ENCODE results near the gene NFKB1. TPM values are rescaled to one million over a fixed set of nuclear protein-coding genes. Genes with fewer than 3 reads are reported as not detected.

NFKB1 gene
- polyA plus RNA-seq, 2 of the 4 experiments (the other 2 are of a cell fraction) = 15.2 to 18.3 TPM

DNA sequence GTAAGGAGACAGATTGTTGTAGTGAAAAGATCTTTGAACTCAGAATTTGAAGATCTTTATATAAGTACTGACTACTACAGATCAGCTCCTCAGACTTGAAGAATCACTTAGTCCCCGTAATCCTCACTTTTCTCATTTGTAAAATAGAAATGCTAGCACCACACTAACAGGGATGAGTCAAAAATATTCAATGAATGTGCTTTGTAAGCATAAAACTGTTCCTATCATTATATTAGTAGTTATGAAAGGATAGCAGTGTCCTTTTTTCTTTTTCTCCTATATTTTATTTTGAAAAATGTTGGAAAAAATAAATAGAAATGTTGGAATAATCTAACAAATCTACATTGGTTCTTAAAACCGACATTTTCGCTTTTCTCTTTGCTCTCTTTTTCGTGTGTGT lies 25.4 kb downstream of the NFKB1 start:
- TF ChIP-seq CHD4 (IDR thresholded peaks at IDR 0.05; ENCODE audit: borderline replicate concordance) (no peak), MAFK (IDR thresholded peaks at IDR 0.05; ENCODE audit: partially characterized antibody) (peak; percentile 49)
- POLR2A ChIA-PET = no interaction called here
- 84% methylated on average over 4 of the region's 4 CpGs for WGBS (ENCODE audit: missing lambda C conversion rate)
- H3K4me1 ChIP-seq = no peaks in the 10 kb centered on the region
- FAIRE-seq (no peak), DNase-seq (ENCODE audit: low read depth in 1 of 2, low spot score in 1 of 2) (no peak), ATAC-seq (no peak)
- no peak overlapping the region for H3K4me2 ChIP-seq
- H3K27ac ChIP-seq = no peak overlapping the region
- H3K4me3 ChIP-seq = no peak overlapping the region
- CTCF ChIA-PET = no interaction called here
- no peaks in the 10 kb centered on the region for H3K9me3 ChIP-seq

DNA sequence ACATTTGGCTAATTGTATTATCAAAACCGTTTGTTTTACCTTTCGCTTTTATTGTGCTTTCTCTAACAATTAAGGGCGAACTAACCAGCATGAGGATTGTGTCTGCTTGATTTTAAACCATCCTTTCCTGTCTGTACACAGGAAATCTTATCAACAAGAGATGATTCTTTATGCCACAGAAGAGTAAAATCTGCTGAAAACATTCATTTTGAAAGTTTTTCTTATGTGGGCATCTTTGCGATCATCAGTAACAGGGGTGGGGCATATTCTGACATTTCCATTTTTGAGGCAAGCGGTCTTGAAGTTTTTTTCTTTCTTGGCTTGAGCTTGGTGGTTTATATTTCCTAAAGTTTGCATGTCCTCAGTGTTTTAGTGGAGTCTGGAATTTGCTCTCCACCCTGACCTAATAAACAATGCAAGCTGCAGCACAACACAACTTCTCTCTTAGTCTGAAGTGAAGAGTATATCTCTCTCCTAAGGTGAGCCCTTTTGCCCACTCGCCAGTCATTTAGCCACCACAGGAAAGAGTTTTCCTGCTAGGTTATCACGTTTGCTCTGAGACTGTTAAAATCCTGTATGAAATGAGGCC lies 26.6 kb downstream of the NFKB1 start:
- Histone ChIP-seq H3K27ac (no peak overlapping the region), H3K9me3 (no peaks in the 10 kb centered on the region), H3K4me2 (no peak overlapping the region), H3K4me3 (no peak overlapping the region), H3K4me1 (no peaks in the 10 kb centered on the region)
- no peak for ATAC-seq
- DNase-seq (ENCODE audit: low read depth in 1 of 2, low spot score in 1 of 2) = no peak
- no peak for FAIRE-seq
- TF ChIP-seq ZFP36 (IDR thresholded peaks at IDR 0.05; ENCODE audit: borderline replicate concordance, partially characterized antibody) (no peak), HOXB13 (CRISPR knock-in tag; IDR thresholded peaks at IDR 0.05; ENCODE audit: low read depth) (no peak), JUNB (IDR thresholded peaks at IDR 0.05) (no peak), MYC (IDR thresholded peaks at IDR 0.05; ENCODE audit: borderline replicate concordance, low read length) (no peak), CHD2 (IDR thresholded peaks at IDR 0.05; ENCODE audit: low read length, partially characterized antibody) (no peak), NFE2L2 (conservative IDR thresholded peaks at IDR 0.05; ENCODE audit: low read length) (no peak), HOXB5 (CRISPR knock-in tag; IDR thresholded peaks at IDR 0.05) (no peak), PHF8 (IDR thresholded peaks at IDR 0.05; ENCODE audit: borderline replicate concordance, low read depth) (no peak)
- TF ChIP-seq, protein P1, sequence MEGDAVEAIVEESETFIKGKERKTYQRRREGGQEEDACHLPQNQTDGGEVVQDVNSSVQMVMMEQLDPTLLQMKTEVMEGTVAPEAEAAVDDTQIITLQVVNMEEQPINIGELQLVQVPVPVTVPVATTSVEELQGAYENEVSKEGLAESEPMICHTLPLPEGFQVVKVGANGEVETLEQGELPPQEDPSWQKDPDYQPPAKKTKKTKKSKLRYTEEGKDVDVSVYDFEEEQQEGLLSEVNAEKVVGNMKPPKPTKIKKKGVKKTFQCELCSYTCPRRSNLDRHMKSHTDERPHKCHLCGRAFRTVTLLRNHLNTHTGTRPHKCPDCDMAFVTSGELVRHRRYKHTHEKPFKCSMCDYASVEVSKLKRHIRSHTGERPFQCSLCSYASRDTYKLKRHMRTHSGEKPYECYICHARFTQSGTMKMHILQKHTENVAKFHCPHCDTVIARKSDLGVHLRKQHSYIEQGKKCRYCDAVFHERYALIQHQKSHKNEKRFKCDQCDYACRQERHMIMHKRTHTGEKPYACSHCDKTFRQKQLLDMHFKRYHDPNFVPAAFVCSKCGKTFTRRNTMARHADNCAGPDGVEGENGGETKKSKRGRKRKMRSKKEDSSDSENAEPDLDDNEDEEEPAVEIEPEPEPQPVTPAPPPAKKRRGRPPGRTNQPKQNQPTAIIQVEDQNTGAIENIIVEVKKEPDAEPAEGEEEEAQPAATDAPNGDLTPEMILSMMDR (IDR thresholded peaks at IDR 0.05) = no peak
- TF ChIP-seq, protein P2, sequence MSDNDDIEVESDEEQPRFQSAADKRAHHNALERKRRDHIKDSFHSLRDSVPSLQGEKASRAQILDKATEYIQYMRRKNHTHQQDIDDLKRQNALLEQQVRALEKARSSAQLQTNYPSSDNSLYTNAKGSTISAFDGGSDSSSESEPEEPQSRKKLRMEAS (IDR thresholded peaks at IDR 0.05) = no peak
- TF ChIP-seq, protein P3, sequence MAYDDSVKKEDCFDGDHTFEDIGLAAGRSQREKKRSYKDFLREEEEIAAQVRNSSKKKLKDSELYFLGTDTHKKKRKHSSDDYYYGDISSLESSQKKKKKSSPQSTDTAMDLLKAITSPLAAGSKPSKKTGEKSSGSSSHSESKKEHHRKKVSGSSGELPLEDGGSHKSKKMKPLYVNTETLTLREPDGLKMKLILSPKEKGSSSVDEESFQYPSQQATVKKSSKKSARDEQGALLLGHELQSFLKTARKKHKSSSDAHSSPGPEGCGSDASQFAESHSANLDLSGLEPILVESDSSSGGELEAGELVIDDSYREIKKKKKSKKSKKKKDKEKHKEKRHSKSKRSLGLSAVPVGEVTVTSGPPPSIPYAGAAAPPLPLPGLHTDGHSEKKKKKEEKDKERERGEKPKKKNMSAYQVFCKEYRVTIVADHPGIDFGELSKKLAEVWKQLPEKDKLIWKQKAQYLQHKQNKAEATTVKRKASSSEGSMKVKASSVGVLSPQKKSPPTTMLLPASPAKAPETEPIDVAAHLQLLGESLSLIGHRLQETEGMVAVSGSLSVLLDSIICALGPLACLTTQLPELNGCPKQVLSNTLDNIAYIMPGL (CRISPR knock-in tag; IDR thresholded peaks at IDR 0.05; ENCODE audit: borderline replicate concordance) = no peak
- POLR2A ChIA-PET = no interaction called here
- CTCF ChIA-PET = interaction anchor here (0.5 to 1.6 kb wide), 3 partner anchors 16 to 568 kb away, joined by 4 to 5 read pairs (median 5); partner anchors contain the start of gene NFKB1
- 84% methylated on average over 7 of the region's 7 CpGs for WGBS (ENCODE audit: missing lambda C conversion rate)

DNA sequence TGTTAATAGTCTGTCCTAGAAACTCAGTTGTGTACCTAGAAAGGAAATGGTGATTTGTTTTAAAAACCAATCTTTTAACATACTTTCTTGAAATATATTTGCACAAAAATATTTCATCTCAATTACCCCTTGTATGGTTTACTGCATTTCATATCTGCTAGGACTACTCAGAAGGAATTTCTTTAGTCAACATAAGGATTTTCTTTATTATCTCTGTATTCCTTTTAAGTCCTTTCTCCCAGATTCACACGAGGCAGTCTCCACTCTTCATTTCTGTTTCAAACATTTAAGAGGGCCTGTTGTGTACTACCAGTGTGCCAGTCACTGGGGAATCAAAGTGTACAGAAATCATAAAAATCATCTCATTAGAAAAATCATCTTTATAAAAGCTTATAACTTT lies 28.8 kb downstream of the NFKB1 start:
- no peaks in the 10 kb centered on the region for H3K9me3 ChIP-seq
- ChIA-PET POLR2A (no interaction called here), CTCF (no interaction called here)
- FAIRE-seq = no peak
- no peak for DNase-seq (ENCODE audit: low read depth in 1 of 2, low spot score in 1 of 2)
- 38% methylated on average over 1 of the region's 1 CpG for WGBS (ENCODE audit: missing lambda C conversion rate)
- no peak overlapping the region for H3K4me2 ChIP-seq
- ATAC-seq = no peak
- no peak overlapping the region for H3K27ac ChIP-seq
- peaks cover under 1% of the 10 kb centered on the region; the same call in 1 of the 3 replicates for H3K4me1 ChIP-seq
- H3K4me3 ChIP-seq = no peak overlapping the region
- TF ChIP-seq MYC (IDR thresholded peaks at IDR 0.05; ENCODE audit: borderline replicate concordance, low read length) (no peak), FOSL2 (IDR thresholded peaks at IDR 0.05) (no peak), FOSL2 (CRISPR knock-in tag; IDR thresholded peaks at IDR 0.05) (no peak), GATA3 (IDR thresholded peaks at IDR 0.05; ENCODE audit: borderline replicate concordance) (no peak), KDM1A (IDR thresholded peaks at IDR 0.05; ENCODE audit: low read depth) (no peak), POLR2AphosphoS2 (conservative IDR thresholded peaks at IDR 0.05; ENCODE audit: low read length) (no peak), POLR2A (IDR thresholded peaks at IDR 0.05; ENCODE audit: low read length) (no peak), RFX5 (IDR thresholded peaks at IDR 0.05) (no peak), MAZ (IDR thresholded peaks at IDR 0.05; ENCODE audit: borderline replicate concordance, low read depth, low read length) (no peak)
- TF ChIP-seq, protein P3 (CRISPR knock-in tag; IDR thresholded peaks at IDR 0.05; ENCODE audit: borderline replicate concordance) = no peak
- TF ChIP-seq, protein P1 (IDR thresholded peaks at IDR 0.05) = no peak
- TF ChIP-seq, protein P4, sequence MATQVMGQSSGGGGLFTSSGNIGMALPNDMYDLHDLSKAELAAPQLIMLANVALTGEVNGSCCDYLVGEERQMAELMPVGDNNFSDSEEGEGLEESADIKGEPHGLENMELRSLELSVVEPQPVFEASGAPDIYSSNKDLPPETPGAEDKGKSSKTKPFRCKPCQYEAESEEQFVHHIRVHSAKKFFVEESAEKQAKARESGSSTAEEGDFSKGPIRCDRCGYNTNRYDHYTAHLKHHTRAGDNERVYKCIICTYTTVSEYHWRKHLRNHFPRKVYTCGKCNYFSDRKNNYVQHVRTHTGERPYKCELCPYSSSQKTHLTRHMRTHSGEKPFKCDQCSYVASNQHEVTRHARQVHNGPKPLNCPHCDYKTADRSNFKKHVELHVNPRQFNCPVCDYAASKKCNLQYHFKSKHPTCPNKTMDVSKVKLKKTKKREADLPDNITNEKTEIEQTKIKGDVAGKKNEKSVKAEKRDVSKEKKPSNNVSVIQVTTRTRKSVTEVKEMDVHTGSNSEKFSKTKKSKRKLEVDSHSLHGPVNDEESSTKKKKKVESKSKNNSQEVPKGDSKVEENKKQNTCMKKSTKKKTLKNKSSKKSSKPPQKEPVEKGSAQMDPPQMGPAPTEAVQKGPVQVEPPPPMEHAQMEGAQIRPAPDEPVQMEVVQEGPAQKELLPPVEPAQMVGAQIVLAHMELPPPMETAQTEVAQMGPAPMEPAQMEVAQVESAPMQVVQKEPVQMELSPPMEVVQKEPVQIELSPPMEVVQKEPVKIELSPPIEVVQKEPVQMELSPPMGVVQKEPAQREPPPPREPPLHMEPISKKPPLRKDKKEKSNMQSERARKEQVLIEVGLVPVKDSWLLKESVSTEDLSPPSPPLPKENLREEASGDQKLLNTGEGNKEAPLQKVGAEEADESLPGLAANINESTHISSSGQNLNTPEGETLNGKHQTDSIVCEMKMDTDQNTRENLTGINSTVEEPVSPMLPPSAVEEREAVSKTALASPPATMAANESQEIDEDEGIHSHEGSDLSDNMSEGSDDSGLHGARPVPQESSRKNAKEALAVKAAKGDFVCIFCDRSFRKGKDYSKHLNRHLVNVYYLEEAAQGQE (IDR thresholded peaks at IDR 0.05) = no peak

All from A549 (cell line).